HL-60 (cell line): Measurements from ENCODE around the gene SLIT1.

Source experiments
- DNase-seq, 2 experiments: peaks; one replicate each; pipeline ENCODE4 v3.0.0-alpha.2; 2010 to 2020; ENCODE audit warnings: low read depth in 1 of 2, low spot score in 1 of 2
- H3K27ac ChIP-seq: fragments of 250-450 bp; sonication (Bioruptor Pico); replicated peaks from 2 replicates; pipeline ENCODE4 v1.5.1; 2020; ENCODE audit warnings: mild to moderate bottlenecking, moderate library complexity
- H3K27me3 ChIP-seq: fragments of 250-450 bp; sonication (Bioruptor Pico); 2 replicates; pipeline ENCODE4 v1.5.1; 2021; ENCODE audit warnings: mild to moderate bottlenecking, moderate library complexity; ENCODE audit not compliant: insufficient read depth, poor library complexity, severe bottlenecking
- H3K4me3 ChIP-seq: replicated peaks from 2 replicates; pipeline ENCODE4 v1.5.1; 2011; ENCODE audit warnings: mild to moderate bottlenecking, control low read depth, low read length; ENCODE audit not compliant: insufficient read depth
- CTCF ChIP-seq: IDR thresholded peaks from one replicate; pipeline ENCODE4 v1.5.1; 2011; ENCODE audit warnings: low read length, control low read depth, inconsistent platforms; ENCODE audit not compliant: insufficient read depth
- GABPA ChIP-seq: IDR thresholded peaks from 2 replicates; pipeline ENCODE4 v1.6.1; 2012; ENCODE audit warnings: low read depth
- POLR2AphosphoS5 ChIP-seq: IDR thresholded peaks from 2 replicates; pipeline ENCODE4 v1.6.1; 2012; ENCODE audit warnings: low read depth
- REST ChIP-seq: IDR thresholded peaks from 2 replicates; pipeline ENCODE4 v1.6.1; 2012; ENCODE audit warnings: low read depth; ENCODE audit not compliant: insufficient replicate concordance
- SPI1 ChIP-seq: IDR thresholded peaks from 2 replicates; pipeline ENCODE4 v1.6.1; 2012; ENCODE audit warnings: low read depth, mild to moderate bottlenecking, borderline replicate concordance

The SLIT1 gene

GRCh38 chr10:96971324-96971723 lies 214.4 kb downstream of the SLIT1 start:
- Histone ChIP-seq H3K27me3 (no peaks in the 10 kb centered on the region), H3K27ac (no peak overlapping the region), H3K4me3 (no peak overlapping the region)
- TF ChIP-seq POLR2AphosphoS5 (no peak), SPI1 (no peak), CTCF (no peak), REST (no peak), GABPA (no peak)
- no peak for DNase-seq

- Histone ChIP-seq H3K27me3 (no peaks in the 10 kb centered on the region), H3K4me3 (no peak overlapping the region), H3K27ac (no peak overlapping the region)
- no peak for DNase-seq
- TF ChIP-seq GABPA (no peak), CTCF (no peak), SPI1 (no peak), POLR2AphosphoS5 (no peak), REST (no peak)
These were observed 216.9 kb downstream of the SLIT1 start for GRCh38 chr10:96968682-96969423.

GRCh38 chr10:96967847-96968246 lies 217.9 kb downstream of the SLIT1 start:
- H3K27me3 ChIP-seq = no peaks in the 10 kb centered on the region
- no peak overlapping the region for H3K27ac ChIP-seq
- no peak for TF ChIP-seq CTCF
- no peak for TF ChIP-seq GABPA
- no peak for TF ChIP-seq REST
- no peak for TF ChIP-seq SPI1
- TF ChIP-seq POLR2AphosphoS5 = no peak
- no peak overlapping the region for H3K4me3 ChIP-seq
- no peak for DNase-seq
